ENCODE measurements around the gene TRMT2B. TPM values are rescaled to one million over a fixed set of nuclear protein-coding genes. Genes with fewer than 3 reads are reported as not detected.

Gene TRMT2B
- total RNA-seq, 4 donors from 2014 or later = 11.9 to 29.9 (median 14.1) TPM

- H3K4me3 ChIP-seq = no peak overlapping the region
- H3K9me3 ChIP-seq = no peaks in the 10 kb centered on the region
- in situ Hi-C loops (cut with MboI; ENCODE audit: low sequenced_read_pairs in 4 of 4) = no loop called here
- H3K27ac ChIP-seq = no peak overlapping the region
- intact Hi-C loops (cut with DNase I; ENCODE audit: low total_unique reads) = no loop called here
- DNase-seq = no peak
- no peaks in the 10 kb centered on the region for H3K36me3 ChIP-seq
- no peak for ATAC-seq
- H3K4me1 ChIP-seq = no peaks in the 10 kb centered on the region
- H3K27me3 ChIP-seq = peaks cover 0 to 14% (median 6%) of the 10 kb centered on the region in 3 donors
- TF ChIP-seq POLR2A (IDR thresholded peaks at IDR 0.05) (no peak), CTCF (IDR thresholded peaks at IDR 0.05 in 4 of 5, conservative IDR thresholded peaks at IDR 0.05 in 1 of 5) (no peak)
Measured at GRCh38 chrX:101080326-101081124, 28.6 kb upstream of the TRMT2B start.

- Histone ChIP-seq H3K27me3 (peaks cover 0 to 13% (median 6%) of the 10 kb centered on the region in 3 donors), H3K27ac (no peak overlapping the region)
- no peak for DNase-seq
Measured at GRCh38 chrX:101079736-101080270, 27.9 kb upstream of the TRMT2B start.

GRCh38 chrX:101078716-101079598 is 27.0 kb upstream of the TRMT2B start, which contains the start of gene TMEM35A:
Gene TMEM35A (plus strand): TSS chrX:101078879. CDS start chrX:101079003, 124 bp downstream.
- no peak for TF ChIP-seq POLR2A (IDR thresholded peaks at IDR 0.05)
- no peak for TF ChIP-seq CTCF (IDR thresholded peaks at IDR 0.05 in 4 of 5, conservative IDR thresholded peaks at IDR 0.05 in 1 of 5)
- in situ Hi-C loops (cut with MboI; ENCODE audit: low sequenced_read_pairs in 4 of 4) (no loop called here), intact Hi-C loops (cut with DNase I; ENCODE audit: low total_unique reads) (no loop called here)
- Histone ChIP-seq H3K4me1 (no peaks in the 10 kb centered on the region), H3K27me3 (peaks cover 0 to 9% (median 6%) of the 10 kb centered on the region in 3 donors), H3K36me3 (no peaks in the 10 kb centered on the region), H3K4me3 (peak within 1 kb of the TSS in 3 of 4 donors; percentile 9 to 27 (median 17)), H3K27ac (no peak within 1 kb of the TSS), H3K9me3 (no peaks in the 10 kb centered on the region)
- DNase-seq = no peak
- no peak for ATAC-seq

More at GRCh38 chrX:101079736-101080270, 27.9 kb upstream of the TRMT2B start:
- no peak for ATAC-seq
- Histone ChIP-seq H3K4me1 (no peaks in the 10 kb centered on the region), H3K36me3 (no peaks in the 10 kb centered on the region), H3K9me3 (no peaks in the 10 kb centered on the region), H3K4me3 (peak overlapping the region in 2 of 4 donors; percentile 17 to 27)
- intact Hi-C loops (cut with DNase I; ENCODE audit: low total_unique reads) = no loop called here
- in situ Hi-C loops (cut with MboI; ENCODE audit: low sequenced_read_pairs in 4 of 4) = no loop called here
- TF ChIP-seq POLR2A (IDR thresholded peaks at IDR 0.05) = no peak
- TF ChIP-seq CTCF (IDR thresholded peaks at IDR 0.05 in 4 of 5, conservative IDR thresholded peaks at IDR 0.05 in 1 of 5) = no peak

GRCh38 chrX:101071582-101071981 is 19.7 kb upstream of the TRMT2B start:
- Histone ChIP-seq H3K4me3 (no peak overlapping the region), H3K4me1 (no peaks in the 10 kb centered on the region), H3K27ac (no peak overlapping the region), H3K36me3 (no peaks in the 10 kb centered on the region), H3K9me3 (no peaks in the 10 kb centered on the region), H3K27me3 (no peaks in the 10 kb centered on the region)
- intact Hi-C loops (cut with DNase I; ENCODE audit: low total_unique reads) (no loop called here), in situ Hi-C loops (cut with MboI; ENCODE audit: low sequenced_read_pairs in 4 of 4) (no loop called here)
- ATAC-seq = no peak
- no peak for DNase-seq
- TF ChIP-seq POLR2A (IDR thresholded peaks at IDR 0.05) = no peak
- TF ChIP-seq CTCF (IDR thresholded peaks at IDR 0.05 in 4 of 5, conservative IDR thresholded peaks at IDR 0.05 in 1 of 5) = no peak

Data from gastrocnemius medialis (tissue), 4 donors.